A549 (cell line): Measurements from ENCODE around the gene CEP164. TPM values are rescaled to one million over a fixed set of nuclear protein-coding genes. Genes with fewer than 3 reads are reported as not detected.

Experiments
- ATAC-seq, 2 experiments: fragments of 200-7000 bp in 1 of 2; fragments of >200 bp in 1 of 2; cut with Nextera tagmentation in 1 of 2; cut with Tn5 transposase in 1 of 2; 3 replicates each; pipeline versions ENCODE4 v1.8.0 to v1.9.1; 2018 to 2020; ENCODE audit warnings: mild to moderate bottlenecking in 1 of 2, moderate library complexity in 1 of 2
- CTCF ChIA-PET: fragments of 300-600 bp; sonication (Branson Sonifier 250); formaldehyde crosslinking; extraction: SDS; loops from one replicate; lab custom pipeline; 2021; ENCODE audit warnings: antibody characterized with exemption, inconsistent platforms; lab: Yijun Ruan, JAX
- POLR2A ChIA-PET: fragments of 350-600 bp; formaldehyde crosslinking; extraction: SDS; loops from one replicate; lab custom pipeline; 2021; ENCODE audit warnings: antibody characterized with exemption, inconsistent platforms; lab: Yijun Ruan, JAX
- DNase-seq, 2 experiments: peaks; one replicate each; pipeline versions ENCODE4 v3.0.0 to v3.0.0-alpha.2; 2011 to 2016; ENCODE audit warnings: low read depth in 1 of 2, low spot score in 1 of 2
- FAIRE-seq: peaks from 2 replicates; lab custom pipeline; 2011; peaks lifted over from hg19 to GRCh38; lab: Jason Lieb, UNC
- H3K27ac ChIP-seq, 2 experiments: fragments of >200 bp; sonication (Bioruptor Twin); formaldehyde crosslinking; 3 replicates each; pipeline ENCODE4 v1.5.1; 2016 to 2017
- H3K4me1 ChIP-seq: fragments of >200 bp; sonication (Bioruptor Twin); formaldehyde crosslinking; 3 replicates; pipeline ENCODE4 v1.6.1; 2016
- H3K4me2 ChIP-seq: fragments of >200 bp; sonication (Bioruptor Twin); formaldehyde crosslinking; 3 replicates; pipeline ENCODE4 v1.6.1; 2016
- H3K4me3 ChIP-seq: fragments of >200 bp; sonication (Bioruptor Twin); formaldehyde crosslinking; 3 replicates; pipeline ENCODE4 v1.5.1; 2016
- H3K9me3 ChIP-seq: fragments of >200 bp; sonication (Bioruptor Twin); formaldehyde crosslinking; 3 replicates; pipeline ENCODE4 v1.6.1; 2016
- BHLHE40 ChIP-seq: IDR thresholded peaks from 2 replicates; pipeline ENCODE4 v1.6.1; 2012; ENCODE audit warnings: low read depth, low read length, inconsistent platforms
- CBX8 ChIP-seq: fragments of 200-600 bp; sonication (generic); IDR thresholded peaks from 2 replicates; pipeline ENCODE4 v1.6.1; 2016
- ESRRA ChIP-seq: fragments of 150-350 bp; IDR thresholded peaks from 2 replicates; pipeline ENCODE4 v1.6.1; 2014; ENCODE audit warnings: mild to moderate bottlenecking, low read length, borderline replicate concordance
- HDAC2 ChIP-seq: fragments of 200-600 bp; sonication (generic); IDR thresholded peaks from 2 replicates; pipeline ENCODE4 v1.6.1; 2016
- HEYL ChIP-seq: fragments of 250-450 bp; sonication (Bioruptor Pico); IDR thresholded peaks from 2 replicates; pipeline ENCODE4 v1.8.0; 2021; ENCODE audit warnings: mild to moderate bottlenecking, moderate library complexity
- JUN ChIP-seq, 2 experiments: fragments of >200 bp; sonication (Bioruptor Twin); formaldehyde crosslinking; IDR thresholded peaks; 2 replicates in 1 of 2; 3 replicates in 1 of 2; pipeline ENCODE4 v1.6.1; 2016 to 2017
- KDM1A ChIP-seq: fragments of 200-600 bp; sonication (generic); IDR thresholded peaks from 2 replicates; pipeline ENCODE4 v1.6.1; 2016; ENCODE audit warnings: low read depth, mild to moderate bottlenecking
- KDM5A ChIP-seq: fragments of 200-600 bp; sonication (generic); IDR thresholded peaks from 2 replicates; pipeline ENCODE4 v1.6.1; 2016; ENCODE audit warnings: antibody characterized with exemption, mild to moderate bottlenecking
- MAFK ChIP-seq: fragments of 450-650 bp; IDR thresholded peaks from 2 replicates; pipeline ENCODE4 v1.6.1; 2014; ENCODE audit not compliant: partially characterized antibody
- MAZ ChIP-seq: fragments of 150-350 bp; IDR thresholded peaks from 2 replicates; pipeline ENCODE4 v1.6.1; 2014; ENCODE audit warnings: antibody characterized with exemption, low read depth, low read length, borderline replicate concordance
- MYC ChIP-seq: IDR thresholded peaks from 2 replicates; pipeline ENCODE4 v1.6.1; 2012; ENCODE audit warnings: mild to moderate bottlenecking, inconsistent platforms, low read length, improper control_type of control experiment, borderline replicate concordance
- NPAS2 ChIP-seq: fragments of 250-450 bp; sonication (Bioruptor Pico); IDR thresholded peaks from 2 replicates; pipeline ENCODE4 v1.8.0; 2022; ENCODE audit warnings: mild to moderate bottlenecking, moderate library complexity, borderline replicate concordance
- PHF8 ChIP-seq: fragments of 200-600 bp; sonication (generic); IDR thresholded peaks from 2 replicates; pipeline ENCODE4 v1.6.1; 2016; ENCODE audit warnings: low read depth, mild to moderate bottlenecking, antibody characterized with exemption, moderate library complexity, borderline replicate concordance
- POLR2AphosphoS2 ChIP-seq: conservative IDR thresholded peaks from 2 replicates; pipeline ENCODE4 v1.6.1; 2012; ENCODE audit warnings: low read length, improper control_type of control experiment, inconsistent platforms
- RAD21 ChIP-seq, 2 experiments: fragments of >200 bp in 1 of 2; sonication (Bioruptor Twin) in 1 of 2; formaldehyde crosslinking in 1 of 2; IDR thresholded peaks in 1 of 2; conservative IDR thresholded peaks in 1 of 2; 2 replicates in 1 of 2; 3 replicates in 1 of 2; pipeline ENCODE4 v1.6.1; 2012 to 2018; ENCODE audit warnings: inconsistent platforms in 1 of 2
- RARB ChIP-seq: fragments of 250-450 bp; sonication (Bioruptor Pico); IDR thresholded peaks from 2 replicates; pipeline ENCODE4 v1.8.0; 2021; ENCODE audit warnings: mild to moderate bottlenecking, moderate library complexity
- SREBF2 ChIP-seq: fragments of 450-650 bp; IDR thresholded peaks from 2 replicates; pipeline ENCODE4 v1.6.1; 2014; ENCODE audit warnings: mild to moderate bottlenecking, moderate library complexity
- ZNF302 ChIP-seq: fragments of 250-450 bp; sonication (Bioruptor Pico); IDR thresholded peaks from 2 replicates; pipeline ENCODE4 v1.9.0; 2021; ENCODE audit warnings: inconsistent platforms, mild to moderate bottlenecking, moderate library complexity
- WGBS: methylation state at CpG from one replicate; pipeline ENCODE4 v1.1.6; 2017; ENCODE audit errors: missing lambda C conversion rate; 5-methylcytosine and 5-hydroxymethylcytosine counted together
- polyA plus RNA-seq, 4 experiments: library from polyadenylated mRNA; depleted of rRNA in 3 of 4; stranded (reverse); fragments of >200 nt; fragmentation: RNase III in 1 of 4; extraction: RNeasy Plus Mini Kit Qiagen cat#74134 plus additional on column Dnase treatment in 1 of 4; gene quantifications; 2 replicates in 3 of 4; 3 replicates in 1 of 4; pipeline ENCODE4 v1.2.3, GENCODE V29; 2011 to 2017
- TF ChIP-seq, protein P1 (sequence below): IDR thresholded peaks from 2 replicates; pipeline ENCODE4 v1.6.1; 2012
- TF ChIP-seq, protein P2 (sequence below): fragments of 200-600 bp; sonication (generic); IDR thresholded peaks from 2 replicates; pipeline ENCODE4 v1.6.1; 2016; ENCODE audit warnings: antibody characterized with exemption, mild to moderate bottlenecking, moderate library complexity
- TF ChIP-seq, protein P3 (sequence below): IDR thresholded peaks from 2 replicates; pipeline ENCODE4 v1.6.1; 2012
- TF ChIP-seq, protein P4 (sequence below): fragments of 450-650 bp; IDR thresholded peaks from 2 replicates; pipeline ENCODE4 v1.6.1; 2014; ENCODE audit warnings: antibody characterized with exemption
- TF ChIP-seq, protein P5 (sequence below): fragments of >200 bp; sonication (Bioruptor Twin); formaldehyde crosslinking; IDR thresholded peaks from 2 replicates; pipeline ENCODE4 v1.6.1; 2016
- TF ChIP-seq, protein P6 (sequence below): fragments of 250-450 bp; sonication (Bioruptor Pico); IDR thresholded peaks from 2 replicates; pipeline ENCODE4 v1.5.0; 2020; ENCODE audit warnings: low read depth, mild to moderate bottlenecking, moderate library complexity

Gene CEP164
- polyA plus RNA-seq, 2 of the 4 experiments (the other 2 are of a cell fraction) = 17.4 to 19.6 TPM

DNA sequence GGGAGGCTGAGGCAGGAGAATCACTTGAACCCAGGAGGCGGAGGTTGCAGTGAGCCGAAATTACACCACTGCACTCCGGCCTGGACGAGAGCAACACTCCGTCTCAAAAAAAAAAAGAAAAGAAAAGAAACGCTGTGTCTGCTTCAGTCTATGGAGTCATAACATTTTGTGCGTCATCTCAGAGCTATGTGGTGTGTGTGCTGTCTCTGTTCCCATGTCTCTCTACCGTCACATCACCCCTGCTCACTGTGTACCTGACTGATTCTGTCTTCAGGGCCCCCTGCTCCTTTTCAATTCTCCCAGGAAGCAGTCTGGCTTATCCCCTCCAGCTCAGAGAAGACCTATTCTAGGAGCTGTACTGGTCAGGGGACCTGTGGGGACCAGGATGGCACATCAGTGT, 29.5 kb upstream of the CEP164 start:
- TF ChIP-seq BHLHE40 (no peak), PHF8 (no peak), KDM5A (no peak), SREBF2 (no peak), RAD21 (conservative IDR thresholded peaks at IDR 0.05 in 1 of 2, IDR thresholded peaks at IDR 0.05 in 1 of 2) (no peak), ZNF302 (CRISPR knock-in tag) (no peak), KDM1A (no peak), ESRRA (no peak), MYC (no peak), HEYL (CRISPR knock-in tag) (no peak), HDAC2 (no peak), JUN (IDR thresholded peaks at IDR 0.05) (no peak), POLR2AphosphoS2 (no peak), CBX8 (no peak)
- TF ChIP-seq, protein P1, sequence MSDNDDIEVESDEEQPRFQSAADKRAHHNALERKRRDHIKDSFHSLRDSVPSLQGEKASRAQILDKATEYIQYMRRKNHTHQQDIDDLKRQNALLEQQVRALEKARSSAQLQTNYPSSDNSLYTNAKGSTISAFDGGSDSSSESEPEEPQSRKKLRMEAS = no peak
- TF ChIP-seq, protein P2, sequence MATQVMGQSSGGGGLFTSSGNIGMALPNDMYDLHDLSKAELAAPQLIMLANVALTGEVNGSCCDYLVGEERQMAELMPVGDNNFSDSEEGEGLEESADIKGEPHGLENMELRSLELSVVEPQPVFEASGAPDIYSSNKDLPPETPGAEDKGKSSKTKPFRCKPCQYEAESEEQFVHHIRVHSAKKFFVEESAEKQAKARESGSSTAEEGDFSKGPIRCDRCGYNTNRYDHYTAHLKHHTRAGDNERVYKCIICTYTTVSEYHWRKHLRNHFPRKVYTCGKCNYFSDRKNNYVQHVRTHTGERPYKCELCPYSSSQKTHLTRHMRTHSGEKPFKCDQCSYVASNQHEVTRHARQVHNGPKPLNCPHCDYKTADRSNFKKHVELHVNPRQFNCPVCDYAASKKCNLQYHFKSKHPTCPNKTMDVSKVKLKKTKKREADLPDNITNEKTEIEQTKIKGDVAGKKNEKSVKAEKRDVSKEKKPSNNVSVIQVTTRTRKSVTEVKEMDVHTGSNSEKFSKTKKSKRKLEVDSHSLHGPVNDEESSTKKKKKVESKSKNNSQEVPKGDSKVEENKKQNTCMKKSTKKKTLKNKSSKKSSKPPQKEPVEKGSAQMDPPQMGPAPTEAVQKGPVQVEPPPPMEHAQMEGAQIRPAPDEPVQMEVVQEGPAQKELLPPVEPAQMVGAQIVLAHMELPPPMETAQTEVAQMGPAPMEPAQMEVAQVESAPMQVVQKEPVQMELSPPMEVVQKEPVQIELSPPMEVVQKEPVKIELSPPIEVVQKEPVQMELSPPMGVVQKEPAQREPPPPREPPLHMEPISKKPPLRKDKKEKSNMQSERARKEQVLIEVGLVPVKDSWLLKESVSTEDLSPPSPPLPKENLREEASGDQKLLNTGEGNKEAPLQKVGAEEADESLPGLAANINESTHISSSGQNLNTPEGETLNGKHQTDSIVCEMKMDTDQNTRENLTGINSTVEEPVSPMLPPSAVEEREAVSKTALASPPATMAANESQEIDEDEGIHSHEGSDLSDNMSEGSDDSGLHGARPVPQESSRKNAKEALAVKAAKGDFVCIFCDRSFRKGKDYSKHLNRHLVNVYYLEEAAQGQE = no peak
- TF ChIP-seq, protein P3, sequence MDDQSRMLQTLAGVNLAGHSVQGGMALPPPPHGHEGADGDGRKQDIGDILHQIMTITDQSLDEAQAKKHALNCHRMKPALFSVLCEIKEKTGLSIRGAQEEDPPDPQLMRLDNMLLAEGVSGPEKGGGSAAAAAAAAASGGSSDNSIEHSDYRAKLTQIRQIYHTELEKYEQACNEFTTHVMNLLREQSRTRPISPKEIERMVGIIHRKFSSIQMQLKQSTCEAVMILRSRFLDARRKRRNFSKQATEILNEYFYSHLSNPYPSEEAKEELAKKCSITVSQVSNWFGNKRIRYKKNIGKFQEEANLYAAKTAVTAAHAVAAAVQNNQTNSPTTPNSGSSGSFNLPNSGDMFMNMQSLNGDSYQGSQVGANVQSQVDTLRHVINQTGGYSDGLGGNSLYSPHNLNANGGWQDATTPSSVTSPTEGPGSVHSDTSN = no peak
- TF ChIP-seq, protein P4, sequence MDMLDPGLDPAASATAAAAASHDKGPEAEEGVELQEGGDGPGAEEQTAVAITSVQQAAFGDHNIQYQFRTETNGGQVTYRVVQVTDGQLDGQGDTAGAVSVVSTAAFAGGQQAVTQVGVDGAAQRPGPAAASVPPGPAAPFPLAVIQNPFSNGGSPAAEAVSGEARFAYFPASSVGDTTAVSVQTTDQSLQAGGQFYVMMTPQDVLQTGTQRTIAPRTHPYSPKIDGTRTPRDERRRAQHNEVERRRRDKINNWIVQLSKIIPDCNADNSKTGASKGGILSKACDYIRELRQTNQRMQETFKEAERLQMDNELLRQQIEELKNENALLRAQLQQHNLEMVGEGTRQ = no peak
- TF ChIP-seq, protein P5, sequence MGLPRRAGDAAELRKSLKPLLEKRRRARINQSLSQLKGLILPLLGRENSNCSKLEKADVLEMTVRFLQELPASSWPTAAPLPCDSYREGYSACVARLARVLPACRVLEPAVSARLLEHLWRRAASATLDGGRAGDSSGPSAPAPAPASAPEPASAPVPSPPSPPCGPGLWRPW = no peak
- no peaks in the 10 kb centered on the region for H3K9me3 ChIP-seq
- ATAC-seq (no peak), FAIRE-seq (no peak), DNase-seq (no peak)
- WGBS = 87% methylated on average over 8 of the region's 8 CpGs
- no peak overlapping the region for H3K4me2 ChIP-seq
- ChIA-PET CTCF (no interaction called here), POLR2A (no interaction called here)
- H3K4me1 ChIP-seq = peaks cover 6% of the 10 kb centered on the region; the same call in 1 of the 3 replicates
- H3K4me3 ChIP-seq = no peak overlapping the region
- no peak overlapping the region for H3K27ac ChIP-seq

DNA sequence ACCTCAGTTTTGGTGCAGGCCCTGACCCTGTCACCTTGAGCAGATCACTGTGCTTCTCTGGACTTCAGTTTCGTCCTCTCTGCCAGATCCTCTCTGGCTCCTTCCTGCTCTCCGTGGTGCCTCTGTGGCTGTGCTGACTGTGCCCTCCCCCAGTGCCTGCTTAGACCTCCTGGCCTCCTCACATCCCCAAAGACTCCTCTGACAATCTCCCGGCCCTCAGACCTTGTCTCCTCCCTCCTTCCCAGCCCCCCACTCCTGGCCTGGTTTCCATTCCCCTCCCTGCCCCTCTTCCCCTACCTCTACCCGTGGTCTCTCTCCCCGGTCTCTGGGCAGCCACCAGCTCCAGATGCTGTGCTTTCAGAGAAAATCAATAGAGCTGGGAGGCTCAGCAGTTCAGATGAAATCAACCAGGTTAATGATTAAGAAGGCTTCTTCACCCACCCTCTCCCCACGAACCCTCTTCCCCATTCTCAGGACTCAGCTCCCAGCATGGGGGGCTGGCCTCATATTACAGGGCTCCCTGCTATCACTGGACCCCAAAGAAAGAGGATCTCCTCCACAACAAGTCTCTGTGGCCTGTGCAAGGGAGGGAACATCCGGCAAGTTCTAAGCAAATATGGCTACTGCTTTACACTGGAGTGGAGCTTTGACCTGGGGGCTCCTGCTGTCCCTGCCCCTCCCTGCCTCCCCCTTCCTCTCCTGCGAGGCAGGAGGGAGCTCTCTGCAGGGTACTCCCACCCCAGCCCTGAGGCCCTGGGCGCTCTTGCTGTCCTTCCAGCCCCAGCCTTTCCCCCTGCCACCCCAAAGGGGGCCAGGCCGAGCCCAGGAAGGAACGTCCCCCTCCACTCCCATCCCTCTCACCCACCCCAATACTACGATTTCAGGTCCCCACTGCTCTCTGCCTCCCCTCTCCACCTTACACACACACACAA, 28.0 kb upstream of the CEP164 start:
- peak in 1 of 2 experiments; percentile 29; a peak in 2 of 6 replicates for ATAC-seq
- WGBS = 61% methylated on average over 11 of the region's 12 CpGs
- TF ChIP-seq MAFK (no peak), MAZ (no peak), NPAS2 (CRISPR knock-in tag) (no peak), POLR2AphosphoS2 (no peak), RARB (CRISPR knock-in tag) (no peak), ESRRA (no peak)
- TF ChIP-seq, protein P6, sequence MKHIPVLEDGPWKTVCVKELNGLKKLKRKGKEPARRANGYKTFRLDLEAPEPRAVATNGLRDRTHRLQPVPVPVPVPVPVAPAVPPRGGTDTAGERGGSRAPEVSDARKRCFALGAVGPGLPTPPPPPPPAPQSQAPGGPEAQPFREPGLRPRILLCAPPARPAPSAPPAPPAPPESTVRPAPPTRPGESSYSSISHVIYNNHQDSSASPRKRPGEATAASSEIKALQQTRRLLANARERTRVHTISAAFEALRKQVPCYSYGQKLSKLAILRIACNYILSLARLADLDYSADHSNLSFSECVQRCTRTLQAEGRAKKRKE (CRISPR knock-in tag) = no peak
- TF ChIP-seq, all 56 proteins: peak for 0
- FAIRE-seq (no peak), DNase-seq (no peak)
- no peak overlapping the region for H3K4me2 ChIP-seq
- no peak overlapping the region for H3K4me3 ChIP-seq
- no peaks in the 10 kb centered on the region for H3K9me3 ChIP-seq
- ChIA-PET POLR2A (no interaction called here), CTCF (no interaction called here)
- H3K27ac ChIP-seq = no peak overlapping the region
- H3K4me1 ChIP-seq = peaks cover 6% of the 10 kb centered on the region; the same call in 1 of the 3 replicates
